Glutamatergic neuron (in vitro differentiated cells): ENCODE results near the gene INF2. TPM values are rescaled to one million over a fixed set of nuclear protein-coding genes. Genes with fewer than 3 reads are reported as not detected.

Experiments used
- DNase-seq: peaks from one replicate; pipeline ENCODE4 v3.0.0; 2022
- H3K27ac Mint-ChIP-seq: one replicate; pipeline ENCODE4 v1.8.0; 2020; ENCODE audit warnings: mild to moderate bottlenecking, mixed read lengths, inconsistent platforms; ENCODE audit not compliant: unreplicated experiment
- H3K27me3 Mint-ChIP-seq: one replicate; pipeline ENCODE4 v1.8.0; 2020; ENCODE audit warnings: mild to moderate bottlenecking, moderate library complexity, mixed read lengths, inconsistent platforms; ENCODE audit not compliant: unreplicated experiment
- H3K36me3 Mint-ChIP-seq: one replicate; pipeline ENCODE4 v1.8.0; 2020; ENCODE audit warnings: mild to moderate bottlenecking, mixed read lengths, inconsistent platforms; ENCODE audit not compliant: unreplicated experiment
- H3K4me1 Mint-ChIP-seq: one replicate; pipeline ENCODE4 v1.8.0; 2020; ENCODE audit warnings: mild to moderate bottlenecking, low read depth, mixed read lengths, inconsistent platforms; ENCODE audit not compliant: unreplicated experiment
- H3K4me3 Mint-ChIP-seq: one replicate; pipeline ENCODE4 v1.8.0; 2020; ENCODE audit warnings: mild to moderate bottlenecking, mixed read lengths, inconsistent platforms; ENCODE audit not compliant: unreplicated experiment
- H3K9me3 Mint-ChIP-seq: one replicate; pipeline ENCODE4 v1.8.0; 2020; ENCODE audit warnings: mild to moderate bottlenecking, moderate library complexity, mixed read lengths, inconsistent platforms; ENCODE audit not compliant: unreplicated experiment
- CTCF ChIP-seq: fragments of 200-600 bp; sonication (generic); IDR thresholded peaks from one replicate; pipeline ENCODE4 v1.5.0; 2021; ENCODE audit not compliant: partially characterized antibody, unreplicated experiment
- total RNA-seq: library from RNA; stranded (reverse); fragmentation: NEBNext Ultra II Directional; extraction: Animal tissue kit (Norgen Biotek cat#: 25700); gene quantifications from one replicate; pipeline ENCODE4 v1.2.1, GENCODE V29; 2021; ENCODE audit not compliant: unreplicated experiment

Gene INF2
- total RNA-seq, 1 donor from 2014 or later, result 11.8 TPM

- Mint-ChIP-seq H3K27ac (no peak overlapping the region), H3K36me3 (no peaks in the 10 kb centered on the region), H3K4me1 (peaks cover 13% of the 10 kb centered on the region), H3K4me3 (no peak overlapping the region), H3K27me3 (peaks cover 4% of the 10 kb centered on the region), H3K9me3 (peaks cover 1% of the 10 kb centered on the region)
- DNase-seq, result no peak
- TF ChIP-seq CTCF, result no peak
Measured at GRCh38 chr14:104684449-104684821, 5.0 kb upstream of the INF2 start.

GRCh38 chr14:104685216-104685997 is 4.0 kb upstream of the INF2 start:
- Mint-ChIP-seq H3K36me3 (no peaks in the 10 kb centered on the region), H3K27ac (no peak overlapping the region)

GRCh38 chr14:104685998-104686610 is 3.3 kb upstream of the INF2 start:
- Mint-ChIP-seq H3K4me1 (peaks cover 6% of the 10 kb centered on the region), H3K27me3 (no peaks in the 10 kb centered on the region), H3K4me3 (no peak overlapping the region), H3K36me3 (no peaks in the 10 kb centered on the region), H3K27ac (no peak overlapping the region), H3K9me3 (peaks cover 1% of the 10 kb centered on the region)
- no peak for TF ChIP-seq CTCF
- no peak for DNase-seq

More at GRCh38 chr14:104685216-104685997, 4.0 kb upstream of the INF2 start:
- DNase-seq, result no peak
- no peak overlapping the region for H3K4me3 Mint-ChIP-seq
- no peak for TF ChIP-seq CTCF
- H3K27me3 Mint-ChIP-seq, result no peaks in the 10 kb centered on the region
- H3K9me3 Mint-ChIP-seq, result peaks cover 1% of the 10 kb centered on the region
- peaks cover 11% of the 10 kb centered on the region for H3K4me1 Mint-ChIP-seq

DNA sequence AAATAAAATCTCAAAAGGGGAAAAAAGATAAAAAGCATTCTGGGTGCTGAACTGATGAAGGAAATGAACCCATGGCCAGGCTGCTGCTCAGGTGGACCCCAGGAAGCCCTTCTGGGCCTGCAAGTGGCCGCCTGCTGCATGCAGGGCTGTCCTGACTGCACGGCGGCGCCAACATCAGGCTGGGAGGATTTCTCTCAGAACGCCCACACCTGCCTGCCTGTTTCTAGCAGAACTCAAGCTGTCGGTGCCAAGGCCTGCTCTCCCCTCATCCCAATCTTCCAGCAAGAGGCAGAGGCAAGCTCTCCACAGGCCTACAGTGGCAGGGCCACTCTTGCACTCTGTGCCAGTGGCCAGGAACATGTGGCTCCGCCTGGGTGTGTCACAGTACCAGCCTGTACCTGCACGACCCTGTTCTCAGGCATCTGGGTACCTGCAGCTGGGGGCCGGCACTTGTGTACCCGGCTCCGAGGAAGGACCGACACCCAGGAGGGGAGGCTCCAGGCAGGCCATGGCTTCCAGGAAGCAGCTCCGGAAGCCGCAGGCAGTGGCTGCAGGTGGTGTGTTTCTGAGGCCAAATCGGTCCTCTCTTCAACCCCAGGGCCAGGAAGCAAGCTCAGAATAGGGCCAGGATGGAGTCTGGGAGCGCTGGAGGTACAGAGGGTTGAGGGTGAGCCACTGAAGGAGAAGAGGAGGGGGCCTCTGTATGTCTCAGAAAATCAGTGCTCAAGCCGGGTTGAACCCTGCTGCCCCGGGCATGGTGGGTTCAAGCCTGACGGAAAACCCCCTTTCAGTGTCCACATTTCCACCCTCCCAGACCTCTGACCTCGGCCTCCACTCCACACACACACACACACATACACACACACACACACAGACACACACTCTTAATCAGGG is 2.5 kb upstream of the INF2 start:
- Mint-ChIP-seq H3K27ac (no peak overlapping the region), H3K36me3 (no peaks in the 10 kb centered on the region), H3K4me1 (peaks cover 2% of the 10 kb centered on the region), H3K27me3 (no peaks in the 10 kb centered on the region), H3K9me3 (peaks cover 1% of the 10 kb centered on the region), H3K4me3 (no peak overlapping the region)
- TF ChIP-seq CTCF, result no peak
- no peak for DNase-seq
